KBM-7 (cell line): Measurements from ENCODE around the gene FXYD2.
A peak's percentile ranks its signal among the peaks of the same experiment; 100 is the strongest.

ENCODE experiments used
- DNase-seq: peaks from one replicate; pipeline ENCODE4 v3.0.0-alpha.2; 2015
- in situ Hi-C: fragments of 300-500 bp; cut with MboI; formaldehyde crosslinking; loops from 2 replicates; pipeline ENCODE4 v1.14.3; 2020; ENCODE audit warnings: low sequenced_read_pairs, low pct_unique_long_range_greater_than_20kb, mixed read lengths

FXYD2 gene

GRCh38 chr11:117859488-117860112 is 35.1 kb upstream of the FXYD2 start:
- DNase-seq: no peak
- in situ Hi-C loops: no loop called here

- in situ Hi-C loops: no loop called here
- no peak for DNase-seq
These were observed 34.5 kb upstream of the FXYD2 start for GRCh38 chr11:117859061-117859460.

GRCh38 chr11:117857734-117858414 is 33.3 kb upstream of the FXYD2 start:
- in situ Hi-C loops: no loop called here
- DNase-seq: no peak

DNA sequence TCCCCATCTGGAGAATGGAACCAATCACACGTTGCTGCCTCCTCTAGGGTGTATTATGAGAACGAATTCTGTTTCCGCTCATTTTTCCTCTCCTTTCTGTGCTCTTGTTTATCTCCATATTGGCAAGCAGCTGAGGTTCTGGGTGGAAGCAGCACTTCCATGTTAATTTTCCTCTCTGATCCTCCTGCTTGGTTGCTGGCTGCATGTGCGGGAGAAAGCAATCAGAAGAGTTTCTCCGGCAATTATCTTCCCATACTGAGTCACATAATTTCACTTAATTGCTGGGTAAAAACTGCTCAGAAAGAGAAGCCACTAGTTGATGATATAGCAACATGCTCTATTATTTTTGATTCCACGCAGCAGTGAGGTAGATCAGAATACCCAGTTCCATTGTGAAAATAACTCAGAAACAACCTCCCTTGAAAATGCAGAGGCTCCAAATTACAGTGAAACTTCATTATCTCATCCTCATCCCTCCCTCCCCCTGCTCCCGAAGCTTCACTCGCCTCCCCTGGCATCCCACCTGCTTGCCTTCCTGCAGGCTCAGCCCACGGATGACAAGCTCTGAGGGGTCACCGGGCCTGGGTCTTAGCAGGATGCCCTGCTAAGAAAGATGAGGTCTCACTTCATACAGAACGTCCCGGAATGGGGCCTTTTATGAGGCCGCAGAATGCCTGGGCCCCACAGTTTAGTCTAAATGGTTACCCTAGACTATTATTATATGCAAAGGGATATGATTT is 31.5 kb upstream of the FXYD2 start:
- in situ Hi-C loops: no loop called here
- DNase-seq: no peak

- no peak for DNase-seq
- in situ Hi-C loops: no loop called here
These were observed 30.8 kb upstream of the FXYD2 start for GRCh38 chr11:117855186-117855845.

- DNase-seq: no peak
- in situ Hi-C loops: no loop called here
These were observed 27.8 kb upstream of the FXYD2 start for GRCh38 chr11:117852309-117852708.

GRCh38 chr11:117851852-117852251 is 27.3 kb upstream of the FXYD2 start:
- no peak for DNase-seq
- in situ Hi-C loops: no loop called here

DNA sequence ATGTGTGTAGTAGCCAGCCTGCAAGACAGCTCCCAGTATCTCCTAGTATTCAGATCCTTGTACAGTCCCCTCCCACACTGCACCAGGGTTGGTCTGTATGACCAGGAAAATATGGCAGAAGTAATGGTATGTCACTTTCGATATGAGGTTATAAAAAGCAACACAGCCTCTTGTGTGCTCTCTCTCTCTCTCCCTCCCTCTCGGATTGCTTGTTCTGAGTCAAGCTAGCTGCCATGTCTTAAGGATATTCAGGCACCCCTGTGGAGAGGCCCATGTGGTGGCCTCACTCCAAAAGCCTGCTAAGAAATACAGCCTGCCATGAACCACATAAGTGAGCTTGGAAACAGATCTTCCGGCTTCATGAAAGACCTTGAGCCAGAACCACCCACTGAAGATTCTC is 26.6 kb upstream of the FXYD2 start:
- in situ Hi-C loops: no loop called here
- no peak for DNase-seq

GRCh38 chr11:117849781-117850414 is 25.4 kb upstream of the FXYD2 start:
- in situ Hi-C loops: loop anchor here (25.0 kb wide), 1 partner anchor 212 kb away; no protein-coding TSS in a partner anchor
- DNase-seq: no peak

DNA sequence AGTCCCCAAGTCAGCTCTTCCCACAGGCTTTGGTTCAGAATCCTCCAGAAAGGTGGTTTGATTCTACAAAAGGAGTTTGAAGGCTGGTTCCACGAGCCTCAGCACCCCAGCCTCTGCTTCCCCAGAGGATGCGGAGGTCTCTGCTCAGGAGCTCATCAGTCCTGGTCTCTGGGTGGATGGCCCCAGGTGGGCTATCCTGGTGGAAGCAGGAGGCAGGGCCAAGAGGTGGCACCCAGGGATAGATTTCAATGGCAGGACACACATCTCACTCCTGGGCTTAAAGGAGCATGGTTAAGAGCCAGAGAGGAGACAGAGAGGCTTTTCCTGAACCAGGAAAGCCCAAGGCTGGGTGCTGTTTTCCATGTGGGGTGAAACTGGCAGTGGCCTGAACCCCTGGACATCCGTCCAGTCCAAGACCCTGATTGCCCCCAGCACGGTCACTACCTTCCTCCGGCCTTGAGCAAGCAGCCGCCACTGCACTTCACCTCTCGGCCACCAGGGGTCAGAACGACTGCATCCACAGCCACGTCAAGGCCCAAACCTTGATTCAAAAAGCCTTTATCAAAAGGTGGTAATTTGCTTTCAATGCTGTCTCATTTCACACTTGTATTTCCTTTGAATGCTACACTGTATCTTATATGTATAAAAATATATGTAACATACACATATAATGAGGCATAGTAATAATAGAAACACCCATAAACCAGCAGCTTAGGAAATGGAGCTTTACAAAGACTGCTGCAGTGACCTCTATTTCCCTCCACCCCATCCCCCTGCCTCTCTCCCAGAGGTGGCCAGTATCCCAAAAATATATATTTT is 19.3 kb upstream of the FXYD2 start:
- in situ Hi-C loops: loop anchor here (25.0 kb wide), 1 partner anchor 218 kb away; no protein-coding TSS in a partner anchor
- DNase-seq: peak; percentile 72

DNA sequence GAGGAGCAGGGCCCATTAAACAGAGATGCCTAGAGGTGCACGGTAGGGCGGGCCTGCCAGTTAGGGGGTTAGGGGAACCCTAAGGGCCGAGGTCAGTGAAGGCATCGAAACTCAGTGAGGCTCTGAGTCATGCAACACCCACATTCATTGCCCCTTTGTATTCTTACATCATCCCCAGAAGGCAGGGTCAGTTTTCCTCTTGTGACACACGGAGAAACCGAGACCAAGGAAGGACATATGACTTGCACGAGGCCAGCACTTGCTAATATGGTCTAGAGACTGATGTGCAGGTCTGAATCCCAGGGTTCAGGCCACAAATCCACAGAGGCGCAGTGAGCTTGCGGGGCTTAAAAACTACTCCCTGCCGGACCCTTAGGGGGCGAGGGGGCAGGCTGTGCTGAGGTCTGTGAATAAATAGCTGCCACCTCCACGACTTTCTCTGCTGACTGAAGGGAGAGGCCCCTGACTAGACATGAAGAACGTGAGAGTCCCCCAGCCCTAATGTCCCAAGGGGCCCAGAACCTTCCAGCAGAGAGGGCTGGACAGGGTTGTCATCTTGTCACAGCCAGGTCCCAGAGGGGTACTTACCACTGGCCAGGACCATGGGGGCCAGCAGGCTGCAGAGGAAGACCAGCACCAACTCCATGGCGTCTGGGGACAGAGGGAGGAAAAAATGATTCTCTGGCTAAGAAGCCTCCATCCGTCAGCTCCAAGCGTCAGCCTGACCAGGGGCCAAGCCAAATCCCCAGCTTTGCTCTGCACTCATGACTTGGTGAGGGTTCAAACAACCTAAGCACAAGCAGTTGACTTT is 17.8 kb upstream of the FXYD2 start:
- DNase-seq: no peak
- in situ Hi-C loops: loop anchor here (25.0 kb wide), 1 partner anchor 220 kb away; no protein-coding TSS in a partner anchor

DNA sequence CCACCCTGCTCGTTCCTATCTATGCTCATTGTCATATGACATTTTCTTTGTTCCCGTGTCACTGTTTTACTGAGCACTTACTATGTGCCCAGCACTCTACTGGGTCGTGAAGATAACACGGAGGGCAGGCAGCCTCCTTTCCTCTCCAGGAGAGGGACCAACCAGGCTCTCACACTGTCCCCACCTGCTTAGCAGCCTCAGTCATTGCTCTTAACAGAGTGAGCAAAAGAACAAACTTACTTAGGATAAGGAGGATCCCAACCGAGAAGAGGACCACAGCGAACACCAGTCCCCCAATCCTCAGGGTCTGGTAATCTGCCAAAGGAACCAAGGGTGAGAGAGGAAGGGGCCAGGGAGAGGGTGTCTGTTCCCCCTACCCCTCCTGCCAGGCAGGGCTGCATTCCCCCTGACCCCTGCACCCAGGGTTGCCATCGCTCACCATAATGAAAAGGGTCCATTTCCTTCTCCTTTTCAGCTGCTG is 17.0 kb upstream of the FXYD2 start:
- in situ Hi-C loops: loop anchor here (25.0 kb wide), 1 partner anchor 221 kb away; no protein-coding TSS in a partner anchor
- DNase-seq: no peak

- DNase-seq: no peak
These were observed 16.5 kb upstream of the FXYD2 start for GRCh38 chr11:117840881-117841550.

GRCh38 chr11:117839936-117840813 is 15.6 kb upstream of the FXYD2 start:
- in situ Hi-C loops: loop anchor here (10.0 to 25.0 kb wide), 2 partner anchors 105 to 222 kb away; no protein-coding TSS in a partner anchor
- no peak for DNase-seq

More at GRCh38 chr11:117840881-117841550, 16.5 kb upstream of the FXYD2 start:
- in situ Hi-C loops: loop anchor here (25.0 kb wide), 1 partner anchor 221 kb away; no protein-coding TSS in a partner anchor

- in situ Hi-C loops: loop anchor here (10.0 to 25.0 kb wide), 2 partner anchors 105 to 223 kb away; no protein-coding TSS in a partner anchor
These were observed 14.9 kb upstream of the FXYD2 start for GRCh38 chr11:117839380-117839881.

More at GRCh38 chr11:117839380-117839881, 14.9 kb upstream of the FXYD2 start:
- DNase-seq: no peak
